Endothelial cell of umbilical vein (primary cell): ENCODE results near the gene ZCCHC14. TPM values are rescaled to one million over a fixed set of nuclear protein-coding genes. Genes with fewer than 3 reads are reported as not detected.

Experiments used
- BruUV-seq: library from RNA; stranded (reverse); fragments of 400-500 nt; replicated peaks from 2 replicates; lab custom pipeline; 2021; lab: Mats Ljungman, UMichigan
- CTCF ChIA-PET: fragments of 300-600, 350-600 bp; sonication (Branson Sonifier 250); formaldehyde crosslinking; loops from one replicate; lab custom pipeline; 2021; ENCODE audit warnings: antibody characterized with exemption, inconsistent platforms; lab: Charles Lee
- POLR2A ChIA-PET: fragments of 300-600, 350-600 bp; sonication (Branson Sonifier 250); formaldehyde crosslinking; loops from one replicate; lab custom pipeline; 2021; ENCODE audit warnings: antibody characterized with exemption, inconsistent platforms; lab: Charles Lee
- DNase-seq: peaks from one replicate; pipeline ENCODE4 v3.0.0-alpha.2; 2011; ENCODE audit warnings: low read depth, low spot score
- FAIRE-seq: peaks from 2 replicates; lab custom pipeline; 2011; peaks lifted over from hg19 to GRCh38; lab: Jason Lieb, UNC
- H2AFZ ChIP-seq: 2 replicates; pipeline ENCODE4 v1.6.0; 2012; ENCODE audit warnings: low read depth, low read length, control low read depth, inconsistent platforms
- H3K27ac ChIP-seq: 2 replicates; pipeline ENCODE4 v1.5.1; 2011; ENCODE audit warnings: low read depth, mild to moderate bottlenecking, control low read depth, low read length, moderate library complexity; ENCODE audit not compliant: insufficient read depth
- H3K27me3 ChIP-seq, 2 experiments: 2 replicates each; pipeline versions ENCODE4 v1.6.0 to v1.6.1; 2011; ENCODE audit warnings: low read length in 2 of 2, mixed read lengths in 1 of 2; ENCODE audit not compliant: control insufficient read depth in 2 of 2, insufficient read depth in 2 of 2
- H3K36me3 ChIP-seq, 2 experiments: 2 replicates in 1 of 2; 3 replicates in 1 of 2; pipeline ENCODE4 v1.5.1; 2011; ENCODE audit warnings: low read length in 2 of 2, mild to moderate bottlenecking in 1 of 2, moderate library complexity in 1 of 2; ENCODE audit not compliant: control insufficient read depth in 2 of 2, insufficient read depth in 2 of 2; ENCODE audit errors: extremely low read depth in 1 of 2
- H3K4me1 ChIP-seq: 3 replicates; pipeline ENCODE4 v1.5.1; 2011; ENCODE audit warnings: mild to moderate bottlenecking, low read length; ENCODE audit not compliant: control insufficient read depth, insufficient read depth; ENCODE audit errors: extremely low read depth
- H3K4me2 ChIP-seq: 2 replicates; pipeline ENCODE4 v1.6.1; 2011; ENCODE audit warnings: low read length, control low read depth, mixed read lengths; ENCODE audit not compliant: insufficient read depth
- H3K4me3 ChIP-seq, 3 experiments: fragments of 200-600 bp in 1 of 3; sonication (generic), shearing (Covaris generic) in 1 of 3; replicated peaks in 1 of 3; 2 replicates each; pipeline ENCODE4 v1.5.1; 2011 to 2016; ENCODE audit warnings: control low read depth in 3 of 3, low read length in 3 of 3, mild to moderate bottlenecking in 2 of 3, inconsistent platforms in 1 of 3, low read depth in 1 of 3, moderate library complexity in 1 of 3; ENCODE audit not compliant: insufficient read depth in 1 of 3
- H3K79me2 ChIP-seq: 2 replicates; pipeline ENCODE4 v1.6.0; 2012; ENCODE audit warnings: low read length, inconsistent platforms; ENCODE audit not compliant: control insufficient read depth, insufficient read depth
- H3K9ac ChIP-seq: replicated peaks from 2 replicates; pipeline ENCODE3; 2011; ENCODE audit warnings: low read length, control low read depth; ENCODE audit not compliant: insufficient read depth; ENCODE audit errors: extremely low read depth
- H3K9me1 ChIP-seq: replicated peaks from 3 replicates; pipeline ENCODE4 v1.6.0; 2011; ENCODE audit warnings: mild to moderate bottlenecking, low read length; ENCODE audit not compliant: control insufficient read depth, insufficient read depth; ENCODE audit errors: extremely low read depth
- H3K9me3 ChIP-seq: replicated peaks from 2 replicates; pipeline ENCODE4 v1.5.1; 2012; ENCODE audit warnings: low read length, inconsistent platforms; ENCODE audit not compliant: control insufficient read depth, insufficient read depth
- H4K20me1 ChIP-seq: replicated peaks from 2 replicates; pipeline ENCODE3; 2011; ENCODE audit warnings: mild to moderate bottlenecking, low read length; ENCODE audit not compliant: control insufficient read depth, insufficient read depth; ENCODE audit errors: extremely low read depth
- CTCF ChIP-seq, 2 donors: IDR thresholded peaks; 1 replicate in 1 of 2; 2 replicates in 1 of 2; pipeline ENCODE4 v1.5.1; 2011; ENCODE audit warnings: low read length in 2 of 2, mild to moderate bottlenecking in 2 of 2, moderate library complexity in 2 of 2, control low read depth in 1 of 2, inconsistent platforms in 1 of 2, low read depth in 1 of 2; ENCODE audit not compliant: insufficient read depth in 1 of 2; ENCODE audit errors: extremely low read depth in 1 of 2
- EZH2 ChIP-seq: IDR thresholded peaks from 2 replicates; pipeline ENCODE4 v1.6.1; 2012; ENCODE audit warnings: borderline replicate concordance, low read depth, mild to moderate bottlenecking, moderate library complexity, low read length, inconsistent platforms; ENCODE audit not compliant: severe bottlenecking
- FOS ChIP-seq: IDR thresholded peaks from 2 replicates; pipeline ENCODE4 v1.6.1; 2011; ENCODE audit warnings: mild to moderate bottlenecking, low read length, moderate library complexity, borderline replicate concordance; ENCODE audit not compliant: insufficient read depth
- GATA2 ChIP-seq: IDR thresholded peaks from 2 replicates; pipeline ENCODE4 v1.7.0; 2011; ENCODE audit warnings: low read depth, mild to moderate bottlenecking, moderate library complexity, mixed read lengths, low read length; ENCODE audit not compliant: insufficient read length, insufficient read depth
- JUN ChIP-seq: IDR thresholded peaks from 2 replicates; pipeline ENCODE4 v1.6.1; 2011; ENCODE audit warnings: borderline replicate concordance, low read depth; ENCODE audit not compliant: insufficient read length, insufficient read depth
- MAX ChIP-seq: IDR thresholded peaks from 2 replicates; pipeline ENCODE4 v1.6.1; 2011; ENCODE audit not compliant: insufficient read depth, insufficient read length
- MYC ChIP-seq: IDR thresholded peaks from one replicate; pipeline ENCODE4 v1.6.1; 2011; ENCODE audit warnings: mild to moderate bottlenecking, low read depth, low read length
- POLR2A ChIP-seq: IDR thresholded peaks from 2 replicates; pipeline ENCODE4 v1.6.1; 2012; ENCODE audit warnings: low read depth, mild to moderate bottlenecking, control low read depth, low read length
- POLR2AphosphoS5 ChIP-seq: IDR thresholded peaks from 2 replicates; pipeline ENCODE4 v1.6.1; 2012; ENCODE audit warnings: low read depth, mild to moderate bottlenecking, control low read depth, low read length, moderate library complexity; ENCODE audit not compliant: insufficient read depth
- dilution Hi-C: fragments of 300-500 bp; cut with MboI; formaldehyde crosslinking; loops from one replicate; pipeline ENCODE4 v1.15.0; 2019; ENCODE audit warnings: low sequenced_read_pairs; ENCODE audit not compliant: extremely low pct_ligation_motif_present
- intact Hi-C: fragments of 100-400 bp; cut with micrococcal nuclease; formaldehyde crosslinking; loops from one replicate; pipeline ENCODE4 v1.10.0; 2022
- polyA plus RNA-seq, 4 experiments: library from polyadenylated mRNA; depleted of rRNA in 3 of 4; stranded (reverse) in 3 of 4; unstranded in 1 of 4; fragments of >200 nt; gene quantifications; 2 replicates each; pipeline versions ENCODE4 v1.2.1 to v1.2.3, GENCODE V29; 2011 to 2012; ENCODE audit warnings: missing spikeins in 1 of 4
- total RNA-seq: library from RNA; stranded (reverse); gene quantifications from 2 replicates; pipeline ENCODE4 v1.2.3, GENCODE V29; 2021

The ZCCHC14 gene
- total and polyA plus RNA-seq, 2 donors (not counting 3 experiments of a cell fraction or from before 2014, with no cell fraction given) = 9.5 to 30.9 TPM

- CTCF ChIA-PET = interaction anchor here (0.9 to 2.1 kb wide), 2 partner anchors 70 to 218 kb away, joined by 3 to 11 read pairs; no protein-coding TSS in a partner anchor
- Histone ChIP-seq H3K9ac (no peak overlapping the region), H4K20me1 (no peaks in the 10 kb centered on the region), H3K79me2 (peaks cover 81% of the 10 kb centered on the region), H3K9me1 (no peaks in the 10 kb centered on the region), H3K27me3 (no peaks in the 10 kb centered on the region), H3K36me3 (no peaks in the 10 kb centered on the region), H3K4me1 (peaks cover 53% of the 10 kb centered on the region), H3K27ac (no peak overlapping the region), H3K9me3 (no peaks in the 10 kb centered on the region), H3K4me3 (no peak overlapping the region), H3K4me2 (peak overlapping the region; percentile 6), H2AFZ (no peak overlapping the region)
- intact Hi-C loops (no loop called here), dilution Hi-C loops (no loop called here)
- POLR2A ChIA-PET = no interaction called here
- no TSS peak for BruUV-seq
- no peak for TF ChIP-seq GATA2
- no peak for TF ChIP-seq MAX
- TF ChIP-seq CTCF (IDR thresholded peaks at IDR 0.05; ENCODE audit: extremely low read depth in 1 of 2, insufficient read depth in 1 of 2, low read depth in 1 of 2, low read length in 2 of 2) = no peak
- no peak for TF ChIP-seq POLR2AphosphoS5
- TF ChIP-seq EZH2 = no peak
- no peak for TF ChIP-seq POLR2A
- no peak for TF ChIP-seq JUN
- no peak for TF ChIP-seq MYC
- TF ChIP-seq FOS = no peak
- FAIRE-seq = peak; percentile 4
- DNase-seq = no peak
Measured at GRCh38 chr16:87487361-87487924, 5.4 kb downstream of the ZCCHC14 start.
